Activated CD4-positive, alpha-beta memory T cell treated with anti-CD3 and anti-CD28 coated beads, Interleukin-2, amount 10 ng/mL, durations not matched to agents 7 days and 5 days (primary cell): ENCODE measurements around the gene SDK1. TPM values are rescaled to one million over a fixed set of nuclear protein-coding genes. Genes with fewer than 3 reads are reported as not detected.

ENCODE experiments used
- CTCF ChIA-PET: fragments of 350-600 bp; sonication (Branson Sonifier 250); formaldehyde crosslinking; loops from one replicate; lab custom pipeline; 2021; ENCODE audit warnings: antibody characterized with exemption, inconsistent platforms; lab: Charles Lee
- POLR2A ChIA-PET: fragments of 350-600 bp; sonication (Branson Sonifier 250); formaldehyde crosslinking; loops from one replicate; lab custom pipeline; 2021; ENCODE audit warnings: antibody characterized with exemption; lab: Charles Lee
- DNase-seq: peaks from one replicate; pipeline ENCODE4 v3.0.0-alpha.2; 2020
- H3K27ac Mint-ChIP-seq: one replicate; pipeline ENCODE4 v1.8.0; 2021; ENCODE audit warnings: mild to moderate bottlenecking, mixed read lengths
- H3K27me3 Mint-ChIP-seq: one replicate; pipeline ENCODE4 v1.8.0; 2021; ENCODE audit warnings: mixed read lengths
- H3K36me3 Mint-ChIP-seq: one replicate; pipeline ENCODE4 v1.8.0; 2021; ENCODE audit warnings: low read depth, mixed read lengths
- H3K4me1 Mint-ChIP-seq: one replicate; pipeline ENCODE4 v1.8.0; 2021; ENCODE audit warnings: mixed read lengths
- H3K4me3 Mint-ChIP-seq: one replicate; pipeline ENCODE4 v1.8.0; 2021; ENCODE audit warnings: mild to moderate bottlenecking, mixed read lengths
- H3K9me3 Mint-ChIP-seq: one replicate; pipeline ENCODE4 v1.8.0; 2021; ENCODE audit warnings: mixed read lengths
- total RNA-seq, 2 experiments: library from RNA; stranded (reverse); gene quantifications; one replicate each; pipeline ENCODE4 v1.2.3, GENCODE V29; 2021

Gene SDK1
- total RNA-seq, 2 experiments from 2014 or later: 0.03 to 0.05 TPM

DNA sequence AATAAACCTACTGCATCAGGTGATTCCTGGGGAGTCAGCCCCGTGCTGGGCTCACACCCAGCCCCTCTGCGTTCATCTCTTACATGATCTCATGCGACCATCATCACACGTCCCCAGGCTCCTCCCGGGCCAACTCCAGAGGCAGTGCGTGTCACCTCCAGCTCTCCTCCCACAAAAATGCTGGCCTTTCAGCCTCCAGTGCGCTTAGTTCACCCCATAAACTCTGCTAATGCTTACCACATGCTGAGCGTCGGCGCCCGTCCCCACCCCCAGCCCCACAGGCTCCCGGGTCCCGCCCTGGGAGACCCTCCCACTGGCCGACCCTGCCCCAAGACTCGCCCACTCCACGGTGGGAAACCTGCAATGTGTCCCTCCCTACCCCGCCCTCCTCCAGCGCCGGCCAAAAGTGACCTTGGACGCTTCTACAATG, 816 bp upstream of the SDK1 start:
- ChIA-PET CTCF (interaction anchor here (1.5 to 2.2 kb wide), 2 partner anchors 373 to 435 kb away, joined by 7 to 10 read pairs; no protein-coding TSS in a partner anchor), POLR2A (no interaction called here)
- peaks cover 10% of the 10 kb centered on the region for H3K4me1 Mint-ChIP-seq
- no peak for DNase-seq
- no peak overlapping the region for H3K4me3 Mint-ChIP-seq
- peaks cover 49% of the 10 kb centered on the region for H3K27me3 Mint-ChIP-seq
- H3K27ac Mint-ChIP-seq: no peak overlapping the region
- no peaks in the 10 kb centered on the region for H3K9me3 Mint-ChIP-seq
- H3K36me3 Mint-ChIP-seq: no peaks in the 10 kb centered on the region

- Mint-ChIP-seq H3K4me3 (no peak overlapping the region), H3K36me3 (no peaks in the 10 kb centered on the region), H3K9me3 (no peaks in the 10 kb centered on the region), H3K27ac (no peak overlapping the region), H3K27me3 (peaks cover 60% of the 10 kb centered on the region), H3K4me1 (peaks cover 10% of the 10 kb centered on the region)
- DNase-seq: no peak
- ChIA-PET POLR2A (no interaction called here), CTCF (interaction anchor here (0.7 to 1.5 kb wide), 3 partner anchors 321 to 597 kb away, joined by 3 to 7 read pairs (median 3); no protein-coding TSS in a partner anchor)
These were observed 338 bp downstream of the SDK1 start for GRCh38 chr7:3301449-3301731.

GRCh38 chr7:3301831-3302618, 973 bp downstream of the SDK1 start:
- peaks cover 63% of the 10 kb centered on the region for H3K27me3 Mint-ChIP-seq
- H3K9me3 Mint-ChIP-seq: no peaks in the 10 kb centered on the region
- POLR2A ChIA-PET: interaction anchor here (1.2 kb wide), 1 partner anchor 10 kb away, joined by 3 read pairs; no protein-coding TSS in a partner anchor
- peak overlapping the region; percentile 63 for H3K4me3 Mint-ChIP-seq
- CTCF ChIA-PET: interaction anchor here (1.0 to 1.4 kb wide), 3 partner anchors 132 to 438 kb away, joined by 3 to 6 read pairs (median 4); no protein-coding TSS in a partner anchor
- peaks cover 10% of the 10 kb centered on the region for H3K4me1 Mint-ChIP-seq
- H3K27ac Mint-ChIP-seq: no peak overlapping the region
- H3K36me3 Mint-ChIP-seq: no peaks in the 10 kb centered on the region
- no peak for DNase-seq

- Mint-ChIP-seq H3K9me3 (no peaks in the 10 kb centered on the region), H3K4me3 (peak overlapping the region; percentile 63), H3K27me3 (peaks cover 64% of the 10 kb centered on the region), H3K27ac (no peak overlapping the region), H3K36me3 (no peaks in the 10 kb centered on the region), H3K4me1 (peaks cover 10% of the 10 kb centered on the region)
- DNase-seq: no peak
- CTCF ChIA-PET: interaction anchor here (1.0 to 1.4 kb wide), 3 partner anchors 132 to 439 kb away, joined by 3 to 6 read pairs (median 4); no protein-coding TSS in a partner anchor
- POLR2A ChIA-PET: interaction anchor here (1.2 kb wide), 1 partner anchor 9 kb away, joined by 3 read pairs; no protein-coding TSS in a partner anchor
These were observed 1.7 kb downstream of the SDK1 start for GRCh38 chr7:3302681-3303320.

DNA sequence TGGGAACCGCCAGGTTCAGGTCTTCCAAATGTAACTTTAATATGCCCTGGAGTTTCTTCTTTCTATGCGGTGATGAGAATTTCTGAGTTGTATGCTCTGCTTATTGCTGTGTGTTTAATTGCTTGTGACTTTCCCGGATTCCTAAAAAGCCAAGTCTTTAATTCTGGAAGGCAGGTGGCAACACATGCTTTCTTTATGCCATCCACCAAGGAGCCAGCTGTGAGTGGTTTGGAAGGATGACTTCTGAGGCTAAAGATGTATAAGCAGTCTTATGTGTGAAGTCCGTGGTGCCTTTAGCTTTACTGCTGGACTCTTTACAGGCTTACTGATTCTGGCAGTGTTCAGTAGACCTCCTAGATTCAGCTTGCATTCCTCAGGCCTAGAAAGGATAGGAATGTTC, 3.1 kb downstream of the SDK1 start:
- no peak overlapping the region for H3K4me3 Mint-ChIP-seq
- H3K36me3 Mint-ChIP-seq: no peaks in the 10 kb centered on the region
- no peak for DNase-seq
- no peaks in the 10 kb centered on the region for H3K9me3 Mint-ChIP-seq
- H3K27ac Mint-ChIP-seq: no peak overlapping the region
- ChIA-PET CTCF (interaction anchor here (1.2 kb wide), 1 partner anchor 255 kb away, joined by 3 read pairs; no protein-coding TSS in a partner anchor), POLR2A (no interaction called here)
- H3K27me3 Mint-ChIP-seq: peaks cover 71% of the 10 kb centered on the region
- H3K4me1 Mint-ChIP-seq: peaks cover 10% of the 10 kb centered on the region

- H3K4me1 Mint-ChIP-seq: peaks cover 4% of the 10 kb centered on the region
- DNase-seq: no peak
- no peak overlapping the region for H3K27ac Mint-ChIP-seq
- H3K27me3 Mint-ChIP-seq: peaks cover 80% of the 10 kb centered on the region
- H3K4me3 Mint-ChIP-seq: no peak overlapping the region
- H3K36me3 Mint-ChIP-seq: no peaks in the 10 kb centered on the region
- ChIA-PET POLR2A (no interaction called here), CTCF (no interaction called here)
- no peaks in the 10 kb centered on the region for H3K9me3 Mint-ChIP-seq
These were observed 6.4 kb downstream of the SDK1 start for GRCh38 chr7:3307435-3307834.

- no peak overlapping the region for H3K4me3 Mint-ChIP-seq
- POLR2A ChIA-PET: no interaction called here
These were observed 8.1 kb downstream of the SDK1 start for GRCh38 chr7:3309140-3309539.

DNA sequence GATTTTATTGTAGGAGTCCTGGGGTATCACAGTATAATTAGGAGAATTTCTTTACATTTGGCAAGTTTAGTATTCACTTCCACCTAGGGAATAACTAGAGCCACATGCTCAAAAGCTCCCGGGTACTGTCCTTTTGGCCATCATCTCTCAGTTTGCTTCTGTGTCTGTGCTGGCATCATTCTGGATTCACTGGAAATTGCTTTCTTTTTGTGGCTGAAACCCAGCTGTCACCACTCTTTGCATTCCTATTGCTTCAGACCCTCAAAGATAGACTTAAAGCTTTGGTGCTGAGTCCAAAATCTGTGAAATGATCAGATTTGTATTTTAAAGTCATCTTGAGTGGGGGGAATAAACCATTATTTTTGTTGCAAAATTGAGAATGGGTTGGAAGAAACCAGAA, 8.9 kb downstream of the SDK1 start:
- no peak overlapping the region for H3K27ac Mint-ChIP-seq
- H3K27me3 Mint-ChIP-seq: peaks cover 71% of the 10 kb centered on the region
- CTCF ChIA-PET: no interaction called here
- DNase-seq: no peak
- no peaks in the 10 kb centered on the region for H3K36me3 Mint-ChIP-seq
- no peak overlapping the region for H3K4me3 Mint-ChIP-seq
- POLR2A ChIA-PET: no interaction called here
- H3K9me3 Mint-ChIP-seq: no peaks in the 10 kb centered on the region
- no peaks in the 10 kb centered on the region for H3K4me1 Mint-ChIP-seq

More at GRCh38 chr7:3309140-3309539, 8.1 kb downstream of the SDK1 start:
- H3K4me1 Mint-ChIP-seq: no peaks in the 10 kb centered on the region
- H3K36me3 Mint-ChIP-seq: no peaks in the 10 kb centered on the region
- CTCF ChIA-PET: no interaction called here
- DNase-seq: no peak
- no peaks in the 10 kb centered on the region for H3K9me3 Mint-ChIP-seq
- peaks cover 76% of the 10 kb centered on the region for H3K27me3 Mint-ChIP-seq
- no peak overlapping the region for H3K27ac Mint-ChIP-seq

DNA sequence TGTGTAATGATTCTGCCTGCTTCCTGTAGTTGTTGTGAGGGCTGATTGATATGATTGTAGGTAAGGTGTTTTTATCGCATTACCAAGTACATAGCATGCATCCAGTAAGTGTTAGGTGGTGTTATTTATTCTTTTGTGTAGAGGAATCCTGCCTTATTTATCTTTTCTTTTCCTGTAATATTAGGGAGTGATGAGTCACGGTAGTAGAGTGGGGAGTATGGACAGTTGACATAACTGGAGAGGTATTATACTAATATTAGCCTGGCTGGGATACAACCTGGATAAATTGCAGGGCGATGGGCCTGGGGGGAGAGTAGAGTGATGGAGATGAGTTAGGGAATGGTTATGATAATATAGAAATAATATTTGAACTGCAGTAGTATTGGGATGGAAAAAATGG, 9.8 kb downstream of the SDK1 start:
- Mint-ChIP-seq H3K27me3 (peaks cover 65% of the 10 kb centered on the region), H3K27ac (no peak overlapping the region), H3K9me3 (no peaks in the 10 kb centered on the region), H3K36me3 (no peaks in the 10 kb centered on the region), H3K4me3 (no peak overlapping the region), H3K4me1 (no peaks in the 10 kb centered on the region)
- ChIA-PET POLR2A (no interaction called here), CTCF (interaction anchor here (1.5 kb wide), 1 partner anchor 362 kb away, joined by 4 read pairs; no protein-coding TSS in a partner anchor)
- no peak for DNase-seq

DNA sequence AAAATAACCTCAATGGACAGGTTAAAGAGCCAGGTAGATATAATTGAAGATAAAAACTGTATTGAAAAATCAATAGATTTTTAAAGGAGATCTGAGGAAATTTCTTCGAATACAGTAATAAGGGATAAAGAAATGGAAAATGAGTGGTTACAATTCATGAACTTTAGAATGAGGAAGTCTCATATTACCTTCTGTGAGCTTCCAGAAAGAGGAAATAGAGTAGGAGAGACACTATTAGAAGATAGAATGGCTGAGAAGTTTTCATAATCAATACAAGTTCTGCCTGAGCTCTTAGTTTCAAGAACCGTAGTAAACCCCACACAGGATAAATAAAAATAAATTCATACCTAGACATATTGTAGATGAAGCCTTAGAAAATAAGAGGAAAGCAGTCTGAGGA, 11.5 kb downstream of the SDK1 start:
- no peaks in the 10 kb centered on the region for H3K36me3 Mint-ChIP-seq
- POLR2A ChIA-PET: no interaction called here
- H3K27me3 Mint-ChIP-seq: peaks cover 57% of the 10 kb centered on the region
- DNase-seq: no peak
- no peak overlapping the region for H3K4me3 Mint-ChIP-seq
- no peaks in the 10 kb centered on the region for H3K9me3 Mint-ChIP-seq
- CTCF ChIA-PET: interaction anchor here (0.6 to 0.7 kb wide), 2 partner anchors 47 to 161 kb away, joined by 3 to 4 read pairs; no protein-coding TSS in a partner anchor
- H3K27ac Mint-ChIP-seq: no peak overlapping the region
- H3K4me1 Mint-ChIP-seq: no peaks in the 10 kb centered on the region

DNA sequence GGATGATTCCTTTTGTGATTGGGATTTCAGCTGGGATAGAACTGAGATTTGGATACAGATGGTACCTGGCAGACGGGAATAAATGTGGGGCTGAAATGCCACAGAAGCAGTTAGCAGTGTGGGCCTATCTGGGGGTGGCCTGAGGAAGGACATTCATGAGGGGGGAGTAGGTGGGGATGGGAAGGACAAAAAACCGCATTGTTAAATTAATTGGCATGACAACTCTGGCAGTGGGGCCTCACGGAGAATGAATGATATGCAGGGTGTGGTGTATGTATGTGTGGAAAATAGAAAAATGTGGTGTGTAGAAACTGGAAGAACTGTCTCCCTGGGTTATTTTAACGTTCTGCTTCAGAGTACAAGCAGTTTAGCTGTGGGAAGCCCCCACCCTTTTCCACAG, 17.8 kb downstream of the SDK1 start:
- ChIA-PET CTCF (no interaction called here), POLR2A (no interaction called here)
- Mint-ChIP-seq H3K4me3 (no peak overlapping the region), H3K27me3 (peaks cover 26% of the 10 kb centered on the region), H3K4me1 (no peaks in the 10 kb centered on the region), H3K36me3 (no peaks in the 10 kb centered on the region), H3K27ac (no peak overlapping the region), H3K9me3 (no peaks in the 10 kb centered on the region)
- no peak for DNase-seq

DNA sequence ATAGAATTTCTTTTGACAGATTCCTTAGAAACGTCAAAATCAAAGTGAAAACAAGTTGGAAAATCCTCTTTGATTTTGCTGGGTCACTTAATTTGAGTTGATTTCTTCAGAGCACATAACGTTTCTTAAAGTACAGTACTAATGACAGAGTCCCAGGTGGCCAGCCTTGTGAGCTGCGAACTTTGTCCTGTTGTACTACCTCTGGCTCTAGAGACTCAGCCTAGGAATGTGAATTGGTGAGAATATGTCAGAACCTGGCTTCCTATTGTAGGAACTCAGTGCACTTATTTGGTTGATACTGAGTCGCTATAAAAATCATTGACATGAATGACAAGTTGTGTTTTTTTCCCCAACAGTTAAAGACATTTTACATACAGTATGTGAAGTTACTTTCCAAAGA, 20.2 kb downstream of the SDK1 start:
- Mint-ChIP-seq H3K27ac (no peak overlapping the region), H3K4me3 (no peak overlapping the region), H3K36me3 (no peaks in the 10 kb centered on the region), H3K4me1 (no peaks in the 10 kb centered on the region), H3K9me3 (no peaks in the 10 kb centered on the region), H3K27me3 (peaks cover 22% of the 10 kb centered on the region)
- POLR2A ChIA-PET: no interaction called here
- DNase-seq: no peak
- CTCF ChIA-PET: no interaction called here

GRCh38 chr7:3321745-3322144, 20.7 kb downstream of the SDK1 start:
- ChIA-PET CTCF (interaction anchor here (0.6 kb wide), 1 partner anchor 904 kb away, joined by 3 read pairs; no protein-coding TSS in a partner anchor), POLR2A (no interaction called here)
- no peaks in the 10 kb centered on the region for H3K36me3 Mint-ChIP-seq
- DNase-seq: no peak
- H3K4me3 Mint-ChIP-seq: no peak overlapping the region
- H3K9me3 Mint-ChIP-seq: no peaks in the 10 kb centered on the region
- H3K4me1 Mint-ChIP-seq: no peaks in the 10 kb centered on the region
- H3K27me3 Mint-ChIP-seq: peaks cover 22% of the 10 kb centered on the region
- no peak overlapping the region for H3K27ac Mint-ChIP-seq
